ENCODE data around the gene TRIM7.
"Not testable (repeated sequence)": the region's sequence is repeated elsewhere in the genome, so short reads cannot be mapped to it uniquely, and the experiment has no call there.

The TRIM7 gene

GRCh38 chr5:181151146-181151545 is 53.9 kb downstream of the TRIM7 start:
- DNase-seq (ENCODE audit: low read depth in 2 of 2), result no peak

DNA sequence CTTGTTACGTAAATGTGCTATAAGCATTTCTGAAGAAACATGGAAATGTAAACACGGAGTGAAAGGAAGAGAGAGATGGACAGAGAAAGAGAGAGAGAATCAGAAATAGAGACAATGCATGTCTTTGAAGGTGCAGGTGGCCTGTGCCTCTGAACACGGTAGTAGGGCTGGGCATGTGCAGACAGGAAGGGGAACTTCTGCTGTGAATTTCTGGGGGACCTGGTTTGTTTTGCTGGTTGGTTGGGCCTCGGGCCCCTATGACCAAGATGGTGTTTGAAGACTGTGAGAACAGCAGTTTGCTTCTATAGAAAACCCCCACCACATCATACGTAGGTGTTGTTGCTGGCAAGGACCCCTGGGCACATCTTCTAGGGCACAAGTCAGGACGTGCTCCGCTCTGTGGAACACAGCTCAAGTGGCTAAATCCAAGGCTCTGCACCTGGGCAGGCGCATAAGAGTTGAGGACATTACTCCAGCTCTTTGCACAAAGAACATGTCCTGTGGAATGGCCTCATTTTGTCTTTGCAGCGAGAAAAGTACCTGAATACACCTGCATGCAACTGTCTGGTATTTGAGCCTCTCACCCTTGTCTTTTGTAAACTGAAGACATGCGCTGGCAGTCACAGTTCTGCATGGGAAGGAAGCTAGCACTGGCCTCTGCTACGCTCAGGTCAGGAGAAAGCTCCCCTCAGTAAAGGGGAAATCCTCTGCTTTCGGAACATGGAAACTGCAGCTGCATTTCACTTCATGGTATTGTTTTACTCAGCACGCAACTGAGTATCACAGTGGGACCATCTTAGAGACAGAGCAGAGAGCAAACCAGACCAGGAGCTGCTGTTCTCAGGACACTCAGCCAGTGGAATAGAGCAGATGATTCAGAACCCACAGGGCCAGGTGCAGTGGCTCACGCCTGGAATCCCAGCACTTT is 54.9 kb downstream of the TRIM7 start:
- no peak for DNase-seq (ENCODE audit: low read depth in 2 of 2)

DNA sequence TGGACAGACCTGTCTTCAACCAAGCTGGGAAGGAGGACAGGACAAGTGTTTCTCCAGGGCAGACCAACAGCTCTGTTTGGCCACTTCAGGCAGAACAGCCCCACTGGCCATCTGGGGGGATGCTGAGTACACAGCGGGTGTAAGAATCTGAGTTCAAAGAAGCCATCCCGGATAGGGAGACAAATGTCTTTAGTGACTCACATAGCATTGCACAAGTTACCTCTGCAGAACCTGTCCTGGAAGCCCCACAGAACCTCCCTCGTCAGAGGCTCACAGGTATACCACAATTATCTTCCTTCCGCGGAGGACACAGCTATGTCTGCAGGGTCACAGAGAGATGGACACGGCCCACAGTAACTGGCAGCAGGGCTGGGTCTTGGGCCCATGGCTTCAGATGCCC is 55.6 kb downstream of the TRIM7 start:
- DNase-seq (ENCODE audit: low read depth in 2 of 2), result no peak

GRCh38 chr5:181146927-181147636 is 57.9 kb downstream of the TRIM7 start, which contains the start of gene OR2V2:
OR2V2 (plus strand) TSS chr5:181147586; CDS start chr5:181154943, 7,357 bp downstream.
- not testable (repeated sequence) for DNase-seq (ENCODE audit: low read depth in 2 of 2)

- DNase-seq (ENCODE audit: low read depth in 2 of 2), result no peak
Observed at GRCh38 chr5:181145133-181145532, 59.9 kb downstream of the TRIM7 start.

Measured in stimulated activated CD4-positive, alpha-beta T cell treated with anti-CD3 and anti-CD28 coated beads, Interleukin-15, amount 100 ng/mL, for 48 hours (primary cell).